HCT116 (cell line): Measurements from ENCODE around the gene UMAD1. TPM values are rescaled to one million over a fixed set of nuclear protein-coding genes. Genes with fewer than 3 reads are reported as not detected.

Source experiments
- ATAC-seq: fragments of 200-7000 bp; cut with Tn5 transposase; 2 replicates; pipeline ENCODE4 v1.9.1; 2020; ENCODE audit warnings: mild to moderate bottlenecking, moderate library complexity
- BruUV-seq: library from RNA; stranded (reverse); fragments of 400-500 nt; replicated peaks from 2 replicates; lab custom pipeline; 2021; lab: Mats Ljungman, UMichigan
- CTCF ChIA-PET: fragments of 300-600 bp; sonication (Branson Sonifier 250); formaldehyde crosslinking; loops from one replicate; lab custom pipeline; 2021; ENCODE audit warnings: antibody characterized with exemption; lab: Charles Lee
- POLR2A ChIA-PET: fragments of 300-600, 350-600 bp; sonication (Branson Sonifier 250); formaldehyde crosslinking; loops from one replicate; lab custom pipeline; 2021; ENCODE audit warnings: antibody characterized with exemption; lab: Charles Lee
- RAD21 ChIA-PET, 2 experiments: fragments of 300-600 bp; sonication (Branson Sonifier 250); formaldehyde crosslinking; loops; one replicate each; lab custom pipeline; 2023; ENCODE audit warnings: low total read pairs in 2 of 2; ENCODE audit not compliant: uncharacterized antibody in 2 of 2, unreplicated experiment in 2 of 2, low non-redundant PET in 1 of 2; lab: Charles Lee
- DNase-seq: peaks from one replicate; pipeline ENCODE4 v3.0.0-alpha.2; 2010; ENCODE audit warnings: low read depth, low spot score
- H2AFZ ChIP-seq: fragments of 200-600 bp; shearing (Covaris generic), sonication (generic); 2 replicates; pipeline ENCODE4 v1.6.1; 2017; ENCODE audit warnings: low read depth, mixed run types, mixed read lengths, antibody characterized with exemption, low read length; ENCODE audit not compliant: poor library complexity, severe bottlenecking
- H3K27ac ChIP-seq: 2 replicates; pipeline ENCODE4 v1.5.1; 2012; ENCODE audit warnings: low read depth, low read length
- H3K27me3 ChIP-seq: fragments of 200-600 bp; sonication (generic); 2 replicates; pipeline ENCODE4 v1.6.1; 2016; ENCODE audit warnings: mixed run types, low read length, mixed read lengths; ENCODE audit not compliant: insufficient read depth
- H3K36me3 ChIP-seq, 2 experiments: fragments of 200-500 bp in 1 of 2; fragments of 200-600 bp in 1 of 2; sonication (Bioruptor generic) in 1 of 2; sonication (generic) in 1 of 2; 2 replicates each; pipeline versions ENCODE4 v1.5.1 to v1.6.1; 2014 to 2016; ENCODE audit warnings: low read length in 2 of 2, inconsistent platforms in 1 of 2, mixed read lengths in 1 of 2, mixed run types in 1 of 2; ENCODE audit not compliant: insufficient read depth in 2 of 2, control insufficient read depth in 1 of 2
- H3K4me1 ChIP-seq, 2 experiments: fragments of 200-600 bp in 1 of 2; sonication (generic) in 1 of 2; 2 replicates each; pipeline versions ENCODE4 v1.5.1 to v1.6.1; 2012 to 2017; ENCODE audit warnings: low read length in 2 of 2, inconsistent platforms in 1 of 2, mild to moderate bottlenecking in 1 of 2, mixed read lengths in 1 of 2, mixed run types in 1 of 2, moderate library complexity in 1 of 2; ENCODE audit not compliant: insufficient read depth in 2 of 2, control insufficient read depth in 1 of 2
- H3K4me2 ChIP-seq: fragments of 200-600 bp; sonication (generic); 2 replicates; pipeline ENCODE4 v1.6.1; 2017; ENCODE audit warnings: mixed run types, low read length, mixed read lengths
- H3K4me3 ChIP-seq, 2 experiments: fragments of 200-600 bp in 1 of 2; sonication (generic) in 1 of 2; replicated peaks in 1 of 2; 2 replicates each; pipeline ENCODE4 v1.5.1; 2011 to 2016; ENCODE audit warnings: low read length in 2 of 2, control low read depth in 1 of 2, low read depth in 1 of 2, mild to moderate bottlenecking in 1 of 2, mixed read lengths in 1 of 2, mixed run types in 1 of 2
- H3K79me2 ChIP-seq: fragments of 200-600 bp; sonication (generic); 2 replicates; pipeline ENCODE4 v1.6.1; 2017; ENCODE audit warnings: mild to moderate bottlenecking, mixed run types, low read length, moderate library complexity, mixed read lengths; ENCODE audit not compliant: insufficient read depth
- H3K9ac ChIP-seq: fragments of 200-600 bp; sonication (generic); 2 replicates; pipeline ENCODE4 v1.6.1; 2016; ENCODE audit warnings: low read length, mixed read lengths
- H3K9me2 ChIP-seq: fragments of 200-600 bp; sonication (generic), shearing (Covaris generic); 2 replicates; pipeline ENCODE4 v1.6.1; 2017; ENCODE audit warnings: mixed run types, mild to moderate bottlenecking, moderate library complexity; ENCODE audit not compliant: insufficient read depth
- H3K9me3 ChIP-seq, 2 experiments: fragments of 200-500 bp in 1 of 2; fragments of 200-600 bp in 1 of 2; sonication (Bioruptor generic) in 1 of 2; sonication (generic) in 1 of 2; 2 replicates each; pipeline ENCODE4 v1.6.1; 2014 to 2017; ENCODE audit warnings: low read length in 2 of 2, mixed read lengths in 2 of 2, inconsistent platforms in 1 of 2, low read depth in 1 of 2, mild to moderate bottlenecking in 1 of 2, mixed run types in 1 of 2, moderate library complexity in 1 of 2; ENCODE audit not compliant: control insufficient read depth in 1 of 2, insufficient read depth in 1 of 2
- H4K20me1 ChIP-seq: fragments of 200-600 bp; sonication (generic), shearing (Covaris generic); 2 replicates; pipeline ENCODE4 v1.6.1; 2017; ENCODE audit warnings: mixed run types, mild to moderate bottlenecking, moderate library complexity; ENCODE audit not compliant: insufficient read depth
- CEBPB ChIP-seq: IDR thresholded peaks from 2 replicates; pipeline ENCODE4 v1.6.1; 2012; ENCODE audit warnings: low read depth
- ELF1 ChIP-seq: IDR thresholded peaks from 2 replicates; pipeline ENCODE4 v1.6.1; 2012; ENCODE audit warnings: low read depth, borderline replicate concordance
- FOSL1 ChIP-seq: IDR thresholded peaks from 2 replicates; pipeline ENCODE4 v1.6.1; 2012; ENCODE audit warnings: low read depth
- RAD21 ChIP-seq: IDR thresholded peaks from 2 replicates; pipeline ENCODE4 v1.6.1; 2012; ENCODE audit warnings: low read depth, mild to moderate bottlenecking
- YY1 ChIP-seq: IDR thresholded peaks from 2 replicates; pipeline ENCODE4 v1.6.1; 2011; ENCODE audit warnings: low read length, low read depth, moderate library complexity, mild to moderate bottlenecking; ENCODE audit not compliant: insufficient replicate concordance; ENCODE audit errors: extremely low read depth
- ZFX ChIP-seq: fragments of 450-650 bp; IDR thresholded peaks from 2 replicates; pipeline ENCODE4 v1.6.1; 2017
- intact Hi-C: fragments of 100-400 bp; cut with micrococcal nuclease; formaldehyde crosslinking; loops from 2 replicates; pipeline ENCODE4 v1.10.0; 2022
- total RNA-seq: library from RNA; stranded (reverse); gene quantifications from one replicate; pipeline ENCODE4 v1.2.1, GENCODE V29; 2021; ENCODE audit not compliant: unreplicated experiment
- TF ChIP-seq, protein P1 (sequence below): IDR thresholded peaks from 2 replicates; pipeline ENCODE4 v1.6.1; 2012
- TF ChIP-seq, protein P2 (sequence below), 3 experiments: fragments of 200-600 bp in 1 of 3; sonication (generic) in 1 of 3; IDR thresholded peaks in 2 of 3; conservative IDR thresholded peaks in 1 of 3; 2 replicates each; pipeline ENCODE4 v1.5.1; 2012 to 2017; ENCODE audit warnings: low read depth in 2 of 3, low read length in 2 of 3, antibody characterized with exemption in 1 of 3, borderline replicate concordance in 1 of 3, control low read depth in 1 of 3, mild to moderate bottlenecking in 1 of 3, mixed read lengths in 1 of 3, mixed run types in 1 of 3, moderate library complexity in 1 of 3; ENCODE audit not compliant: insufficient read depth in 1 of 3

Gene UMAD1
- total RNA-seq, 1 experiment from 2014 or later: 12.7 TPM

DNA sequence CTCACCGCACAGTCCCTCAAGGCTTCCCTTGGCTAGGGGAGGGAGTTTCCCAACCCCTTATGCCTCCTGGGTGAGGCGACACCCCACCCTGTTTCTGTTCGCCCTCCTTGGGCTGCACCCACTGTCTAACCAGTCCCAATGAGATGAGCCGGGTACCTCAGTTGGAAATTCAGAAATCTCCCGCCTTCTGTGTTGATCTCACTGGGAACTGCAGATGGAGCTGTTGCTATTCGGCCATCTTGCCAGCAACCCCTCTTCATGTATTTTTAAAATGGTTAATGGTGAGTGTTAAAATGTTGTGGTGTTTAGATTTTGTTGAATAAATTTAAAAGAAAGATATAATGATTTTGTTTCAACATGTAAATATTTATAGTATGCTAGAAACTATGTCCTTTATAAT lies 22.0 kb downstream of the UMAD1 start:
- TF ChIP-seq, protein P1, sequence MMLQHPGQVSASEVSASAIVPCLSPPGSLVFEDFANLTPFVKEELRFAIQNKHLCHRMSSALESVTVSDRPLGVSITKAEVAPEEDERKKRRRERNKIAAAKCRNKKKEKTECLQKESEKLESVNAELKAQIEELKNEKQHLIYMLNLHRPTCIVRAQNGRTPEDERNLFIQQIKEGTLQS: no peak
- TF ChIP-seq FOSL1 (no peak), YY1 (peak; percentile 62), RAD21 (peak; percentile 60)
- TF ChIP-seq, protein P2, sequence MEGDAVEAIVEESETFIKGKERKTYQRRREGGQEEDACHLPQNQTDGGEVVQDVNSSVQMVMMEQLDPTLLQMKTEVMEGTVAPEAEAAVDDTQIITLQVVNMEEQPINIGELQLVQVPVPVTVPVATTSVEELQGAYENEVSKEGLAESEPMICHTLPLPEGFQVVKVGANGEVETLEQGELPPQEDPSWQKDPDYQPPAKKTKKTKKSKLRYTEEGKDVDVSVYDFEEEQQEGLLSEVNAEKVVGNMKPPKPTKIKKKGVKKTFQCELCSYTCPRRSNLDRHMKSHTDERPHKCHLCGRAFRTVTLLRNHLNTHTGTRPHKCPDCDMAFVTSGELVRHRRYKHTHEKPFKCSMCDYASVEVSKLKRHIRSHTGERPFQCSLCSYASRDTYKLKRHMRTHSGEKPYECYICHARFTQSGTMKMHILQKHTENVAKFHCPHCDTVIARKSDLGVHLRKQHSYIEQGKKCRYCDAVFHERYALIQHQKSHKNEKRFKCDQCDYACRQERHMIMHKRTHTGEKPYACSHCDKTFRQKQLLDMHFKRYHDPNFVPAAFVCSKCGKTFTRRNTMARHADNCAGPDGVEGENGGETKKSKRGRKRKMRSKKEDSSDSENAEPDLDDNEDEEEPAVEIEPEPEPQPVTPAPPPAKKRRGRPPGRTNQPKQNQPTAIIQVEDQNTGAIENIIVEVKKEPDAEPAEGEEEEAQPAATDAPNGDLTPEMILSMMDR (IDR thresholded peaks at IDR 0.05 in 2 of 3, conservative IDR thresholded peaks at IDR 0.05 in 1 of 3; ENCODE audit: borderline replicate concordance in 1 of 3, insufficient read depth in 1 of 3, low read depth in 2 of 3, low read length in 2 of 3): peak; percentile 37 to 47 (median 39); a peak in 5 of 6 replicates
- Histone ChIP-seq H3K9me3 (no peaks in the 10 kb centered on the region), H3K4me3 (no peak overlapping the region), H3K27me3 (no peaks in the 10 kb centered on the region), H3K9me2 (no peaks in the 10 kb centered on the region), H3K27ac (no peak overlapping the region), H3K36me3 (no peaks in the 10 kb centered on the region), H3K79me2 (no peaks in the 10 kb centered on the region; the same call in 1 of the 2 replicates), H3K4me1 (no peaks in the 10 kb centered on the region), H4K20me1 (no peaks in the 10 kb centered on the region), H3K9ac (no peak overlapping the region), H2AFZ (no peak overlapping the region), H3K4me2 (no peak overlapping the region)
- peak; percentile 27; the same call in 1 of the 2 replicates for ATAC-seq
- ChIA-PET CTCF (interaction anchor here (0.6 to 2.0 kb wide), 4 partner anchors 19 to 633 kb away, joined by 3 to 5 read pairs (median 4); no protein-coding TSS in a partner anchor), POLR2A (no interaction called here), RAD21 (interaction anchor here in 1 of 2 experiments (0.6 kb wide), 1 partner anchor 535 kb away, joined by 4 read pairs; no protein-coding TSS in a partner anchor)
- no TSS peak for BruUV-seq
- no peak for DNase-seq
- intact Hi-C loops: loop anchor here (5.0 kb wide), 2 partner anchors 555 to 705 kb away; no protein-coding TSS in a partner anchor

DNA sequence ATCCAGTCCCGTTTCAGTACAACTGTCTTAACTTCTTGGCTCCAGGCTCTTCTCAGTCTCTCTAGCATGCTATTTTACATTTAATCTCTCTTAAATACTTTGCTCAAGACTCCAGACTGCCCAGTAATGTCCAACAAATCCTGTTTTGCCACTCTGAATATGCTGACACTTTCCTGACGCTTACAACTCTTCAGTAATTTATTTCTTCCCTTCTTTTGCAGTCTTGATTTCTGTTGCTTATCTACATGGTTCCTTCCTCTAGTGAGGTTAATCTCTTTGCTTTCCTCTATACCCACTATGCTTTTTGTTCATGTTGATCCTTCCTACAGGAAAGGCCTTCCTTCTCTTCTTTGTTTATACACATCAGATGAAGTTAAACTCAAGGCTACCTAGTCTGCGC lies 23.7 kb downstream of the UMAD1 start:
- H3K4me3 ChIP-seq: no peak overlapping the region
- RAD21 ChIA-PET: no interaction called here
- H3K27me3 ChIP-seq: no peaks in the 10 kb centered on the region
- H4K20me1 ChIP-seq: no peaks in the 10 kb centered on the region
- no peaks in the 10 kb centered on the region for H3K36me3 ChIP-seq
- no peak overlapping the region for H3K4me2 ChIP-seq
- no peaks in the 10 kb centered on the region for H3K4me1 ChIP-seq
- no peaks in the 10 kb centered on the region; the same call in 1 of the 2 replicates for H3K79me2 ChIP-seq
- no peak overlapping the region for H2AFZ ChIP-seq
- POLR2A ChIA-PET: no interaction called here
- ATAC-seq: no peak
- no peak for TF ChIP-seq CEBPB
- TF ChIP-seq, protein P1: no peak
- no peak for TF ChIP-seq ZFX
- TF ChIP-seq ELF1: no peak
- TF ChIP-seq, all 23 proteins: peak for 0
- no peak overlapping the region for H3K9ac ChIP-seq
- CTCF ChIA-PET: no interaction called here
- DNase-seq: no peak
- intact Hi-C loops: loop anchor here (5.0 kb wide), 2 partner anchors 553 to 703 kb away; no protein-coding TSS in a partner anchor
- no peak overlapping the region for H3K27ac ChIP-seq
- H3K9me3 ChIP-seq: no peaks in the 10 kb centered on the region
- no peaks in the 10 kb centered on the region for H3K9me2 ChIP-seq
- BruUV-seq: no TSS peak
